GM19238 (cell line): ENCODE data around the gene CEP57L1.
"Not testable (repeated sequence)": the region's sequence is repeated elsewhere in the genome, so short reads cannot be mapped to it uniquely, and the experiment has no call there.

Source experiments
- DNase-seq: peaks from one replicate; pipeline ENCODE4 v3.0.0; 2011; ENCODE audit warnings: low spot score; ENCODE audit not compliant: insufficient read length

CEP57L1 gene

DNA sequence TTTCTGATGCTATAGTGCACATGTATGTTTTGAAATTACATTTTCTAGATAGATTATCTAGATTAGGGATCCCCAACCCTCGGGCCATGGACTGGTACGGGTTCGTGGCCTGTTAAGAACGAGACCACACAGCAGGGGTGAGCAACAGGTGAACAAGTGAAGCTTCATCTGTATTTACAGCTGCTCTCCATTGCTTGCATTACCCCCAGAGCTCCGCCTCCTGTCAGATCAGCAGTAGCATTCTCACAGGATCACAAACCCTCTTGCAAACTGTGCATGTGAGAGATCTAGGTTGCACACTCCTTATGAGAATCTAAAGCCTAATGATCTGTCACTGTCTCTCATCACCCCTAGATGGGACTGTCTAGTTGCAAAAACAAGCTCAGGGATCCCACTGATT lies 10.4 kb downstream of the CEP57L1 start:
- no peak for DNase-seq

DNA sequence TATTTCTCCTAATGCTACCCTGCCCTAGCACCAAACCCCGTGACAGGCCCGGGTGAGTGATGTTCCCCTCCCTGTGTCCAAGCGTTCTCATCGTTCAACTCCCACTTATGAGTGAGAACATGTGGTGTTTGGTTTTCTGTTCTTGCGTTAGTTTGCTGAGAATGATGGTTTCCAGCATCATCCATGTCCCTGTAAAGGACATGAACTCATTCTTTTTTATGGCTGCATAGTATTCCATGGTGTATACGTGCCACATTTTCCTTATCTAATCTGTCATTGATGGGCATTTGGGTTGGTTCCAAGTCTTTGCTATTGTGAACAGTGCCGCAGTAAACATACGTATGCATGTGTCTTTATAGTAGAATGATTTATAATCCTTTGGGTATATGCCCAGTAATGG lies 14.4 kb downstream of the CEP57L1 start:
- DNase-seq, result not testable (repeated sequence)

DNA sequence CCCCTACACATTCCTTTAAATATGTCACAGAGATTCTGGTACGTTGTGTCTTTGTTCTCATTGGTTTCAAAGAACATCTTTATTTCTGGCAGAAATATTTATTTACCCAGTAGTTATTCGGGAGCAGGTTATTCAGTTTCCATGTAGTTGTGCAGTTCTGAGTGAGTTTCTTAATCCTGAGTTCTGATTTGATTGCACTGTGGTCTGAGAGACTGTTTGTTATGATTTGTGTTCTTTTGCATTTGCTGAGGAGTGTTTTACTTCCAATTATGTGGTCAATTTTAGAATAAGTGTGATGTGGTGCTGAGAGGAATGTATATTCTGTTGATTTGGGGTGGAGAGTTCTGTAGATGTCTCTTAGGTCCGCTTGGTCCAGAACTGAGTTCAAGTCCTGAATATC lies 17.4 kb downstream of the CEP57L1 start:
- not testable (repeated sequence) for DNase-seq

DNA sequence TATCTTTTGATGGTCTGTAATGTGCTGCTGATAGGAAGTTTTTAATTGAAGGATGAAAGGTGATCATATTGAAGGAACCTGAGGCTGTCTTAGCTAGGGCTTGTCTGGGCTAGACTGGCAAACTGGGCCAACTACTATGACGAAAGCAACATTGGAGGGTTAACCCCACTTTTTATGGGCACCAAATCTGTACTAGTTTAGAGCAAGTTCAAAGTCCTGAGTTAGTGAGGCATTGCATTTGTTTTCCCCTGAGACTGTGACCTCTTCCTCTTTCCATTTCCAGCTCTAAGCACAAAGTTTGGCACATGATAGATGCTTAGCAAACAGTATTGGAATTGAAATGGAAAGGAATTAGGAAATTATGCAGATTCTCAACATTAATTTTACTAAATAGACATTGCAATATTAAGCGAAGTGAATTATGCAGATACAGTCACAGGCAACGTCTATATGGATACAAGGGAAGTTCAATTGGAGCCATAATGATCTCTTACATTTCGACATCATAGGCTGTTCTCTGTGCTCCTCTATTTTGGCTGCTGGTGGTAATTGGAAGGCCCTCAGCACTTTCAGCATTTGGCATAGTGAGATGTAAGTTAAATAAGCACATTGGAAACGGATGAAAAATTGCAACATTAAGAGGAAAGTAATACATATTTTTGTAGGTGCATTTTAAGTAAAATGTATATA lies 22.2 kb downstream of the CEP57L1 start:
- DNase-seq, result no peak

DNA sequence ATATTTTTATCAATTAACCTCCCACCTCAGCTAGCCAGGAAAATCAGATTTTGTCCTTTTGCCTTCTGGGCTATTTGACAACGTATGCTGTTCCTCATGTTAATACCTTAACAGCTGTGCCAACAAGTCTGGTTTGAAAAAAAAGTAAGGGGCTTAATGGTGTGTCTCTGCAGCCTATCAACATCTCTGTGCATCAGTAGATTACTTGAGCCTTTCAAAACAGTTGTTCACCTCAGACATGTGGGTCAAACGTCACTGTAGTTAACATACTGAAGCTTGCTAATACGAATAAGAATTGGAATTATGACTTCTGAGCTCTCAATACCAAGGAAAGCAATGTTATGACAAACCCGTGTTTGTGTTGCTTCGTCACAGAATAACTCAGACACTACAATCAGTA lies 23.0 kb downstream of the CEP57L1 start:
- DNase-seq, result no peak

DNA sequence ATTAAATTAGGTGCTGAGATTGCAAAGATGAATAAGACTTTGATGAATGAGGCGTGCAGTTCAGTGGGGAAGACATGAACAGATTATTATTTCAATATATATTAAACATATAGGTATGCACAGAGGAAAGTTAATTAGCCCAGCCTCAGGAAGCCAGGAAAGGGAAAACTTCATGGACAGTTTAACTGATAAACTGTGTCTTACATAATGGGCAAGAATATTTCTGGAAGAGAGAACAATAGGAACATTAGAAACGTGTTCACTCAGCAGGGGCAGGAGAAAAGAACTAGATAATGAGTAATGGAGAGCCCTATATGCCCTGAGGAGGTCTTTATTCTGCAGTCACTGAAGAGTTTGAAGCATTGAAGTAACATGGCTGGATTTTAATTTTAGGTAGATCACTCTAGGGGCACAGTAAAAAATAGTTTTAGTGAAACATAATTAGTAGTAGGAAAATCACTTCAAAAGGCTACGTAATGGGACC lies 23.6 kb downstream of the CEP57L1 start:
- no peak for DNase-seq

DNA sequence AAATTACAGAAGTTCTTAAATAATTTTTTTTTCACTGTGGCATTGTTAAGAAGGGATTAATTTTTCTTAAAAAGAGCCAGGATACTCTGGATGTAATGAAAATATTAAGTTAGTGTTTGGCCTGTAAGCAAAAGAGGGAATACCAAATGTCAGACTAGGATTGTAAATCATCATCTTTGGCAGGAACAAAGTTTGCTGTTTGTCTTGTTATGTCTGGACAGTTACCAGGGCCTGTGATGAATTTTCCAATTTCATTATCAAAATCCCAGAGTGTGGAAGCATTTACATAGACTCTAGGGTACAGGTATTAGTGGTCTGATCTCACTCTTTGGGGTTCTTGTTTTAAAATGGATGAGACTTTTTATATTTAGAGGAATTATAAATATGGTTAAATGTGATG lies 26.1 kb downstream of the CEP57L1 start:
- no peak for DNase-seq

DNA sequence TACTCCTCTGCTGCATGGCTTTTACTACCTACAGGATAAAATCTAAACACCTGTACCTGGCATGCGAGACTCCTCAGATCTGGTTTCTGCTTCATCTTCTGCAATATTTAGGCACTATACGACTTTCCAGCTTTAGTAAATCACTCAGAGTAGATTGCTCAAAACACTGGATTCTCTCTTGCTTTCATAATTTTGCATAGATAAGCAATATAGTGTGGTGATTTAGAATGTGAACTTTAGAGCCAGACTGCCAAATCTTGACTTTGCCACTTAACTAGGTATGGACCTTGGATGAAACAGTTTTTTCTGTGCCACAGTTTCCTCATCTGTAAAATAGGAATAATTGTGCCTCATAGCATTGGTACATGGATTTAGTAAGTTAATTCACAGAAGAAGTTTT lies 28.9 kb downstream of the CEP57L1 start:
- no peak for DNase-seq

DNA sequence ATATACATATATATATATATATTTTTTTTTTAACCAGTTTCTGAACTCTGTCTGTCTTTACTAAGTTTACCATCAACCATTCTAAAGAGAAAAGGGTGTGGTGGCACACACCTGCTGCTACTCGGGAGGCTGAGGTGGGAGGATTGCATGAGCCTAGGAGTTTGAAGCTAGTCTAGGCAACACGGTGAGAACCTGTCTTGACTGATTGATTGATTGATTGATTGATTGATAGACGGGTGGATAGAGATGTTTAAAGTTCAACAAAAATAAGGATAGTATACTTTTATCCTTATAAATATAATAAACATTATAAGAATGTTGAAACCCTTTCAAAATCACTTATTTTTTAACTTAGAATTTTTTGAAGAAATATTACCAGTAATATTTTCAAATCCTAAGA lies 30.2 kb downstream of the CEP57L1 start:
- DNase-seq, result no peak

DNA sequence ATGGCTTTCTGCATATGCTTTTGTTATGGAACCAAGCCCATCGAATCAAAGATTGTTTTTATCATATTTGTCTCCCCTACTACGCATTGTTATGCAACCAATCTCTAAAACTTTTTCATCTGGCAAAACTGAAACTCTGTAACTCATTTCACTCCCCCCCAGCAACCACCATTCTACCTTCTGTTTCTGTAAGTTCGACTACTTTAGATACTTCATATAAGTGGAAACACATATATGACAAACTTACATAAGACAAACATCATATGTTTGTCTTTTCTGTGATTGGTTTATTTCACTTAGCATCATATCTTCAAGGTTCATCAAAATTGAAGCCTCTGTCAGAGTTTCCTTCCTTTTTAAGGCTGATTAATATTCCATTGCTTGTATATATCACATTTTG lies 34.8 kb downstream of the CEP57L1 start:
- no peak for DNase-seq

DNA sequence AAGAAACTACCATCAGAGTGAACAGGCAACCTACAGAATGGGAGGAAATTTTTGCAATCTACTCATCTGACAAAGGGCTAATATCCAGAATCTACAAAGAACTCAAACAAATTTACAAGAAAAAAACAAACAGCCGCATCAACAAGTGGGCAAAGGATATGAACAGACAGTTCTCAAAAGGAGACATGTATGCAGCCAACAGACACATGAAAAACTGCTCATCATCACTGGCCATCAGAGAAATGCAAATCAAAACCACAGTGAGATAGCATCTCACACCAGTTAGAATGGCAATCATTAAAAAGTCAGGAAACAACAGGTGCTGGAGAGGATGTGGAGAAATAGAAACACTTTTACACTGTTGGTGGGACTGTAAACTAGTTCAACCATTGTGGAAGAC lies 40.3 kb downstream of the CEP57L1 start:
- DNase-seq, result not testable (repeated sequence)

DNA sequence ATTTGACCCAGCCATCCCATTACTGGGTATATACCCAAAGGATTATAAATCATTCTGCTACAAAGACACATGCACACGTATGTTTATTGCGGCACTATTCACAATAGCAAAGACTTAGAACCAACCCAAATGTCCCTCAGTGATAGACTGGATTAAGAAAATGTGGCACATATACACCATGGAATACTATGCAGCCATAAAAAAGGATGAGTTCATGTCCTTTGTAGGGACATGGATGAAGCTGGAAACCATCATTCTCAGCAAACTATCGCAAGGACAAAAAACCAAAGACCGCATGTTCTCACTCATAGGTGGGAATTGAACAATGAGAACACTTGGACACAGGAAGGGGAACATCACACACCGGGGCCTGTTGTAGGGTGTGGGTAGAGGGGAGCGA lies 40.7 kb downstream of the CEP57L1 start:
- DNase-seq, result not testable (repeated sequence)

DNA sequence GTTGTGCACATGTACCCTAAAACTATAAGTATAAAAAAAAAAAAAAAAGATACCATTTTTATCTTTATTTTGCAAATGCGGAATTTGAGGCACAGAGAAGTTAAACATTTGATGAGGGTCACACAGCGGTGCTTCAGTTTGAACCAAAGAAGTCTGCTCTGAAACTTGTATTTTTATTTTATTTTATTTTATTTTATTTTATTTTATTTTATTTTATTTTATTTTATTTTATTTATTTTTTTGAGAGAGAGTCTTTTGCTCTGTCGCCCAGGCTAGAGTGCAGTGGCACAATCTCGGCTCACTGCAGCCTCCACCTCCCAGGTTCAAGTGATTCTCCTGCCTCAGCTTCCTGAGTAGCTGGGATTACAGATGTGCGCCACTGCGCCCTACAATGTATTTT lies 41.2 kb downstream of the CEP57L1 start:
- not testable (repeated sequence) for DNase-seq

DNA sequence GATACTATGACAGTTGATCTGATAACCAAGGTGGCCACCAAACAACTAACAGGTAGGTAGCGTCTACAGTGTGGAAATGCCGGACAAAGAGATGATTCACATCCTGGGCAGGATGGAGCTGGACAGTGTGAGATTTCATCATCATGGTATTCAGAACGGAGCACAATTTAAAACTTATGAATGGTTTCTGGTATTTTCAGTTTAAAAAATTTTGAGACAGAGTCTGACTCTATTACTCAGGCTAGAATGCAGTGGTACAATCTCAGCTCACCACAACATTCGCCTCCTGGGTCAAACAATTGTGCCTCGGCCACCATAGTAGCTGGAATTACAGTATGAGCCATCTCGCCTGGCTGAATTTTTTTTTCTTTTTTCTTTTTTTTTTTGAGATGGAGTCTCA lies 43.8 kb downstream of the CEP57L1 start:
- DNase-seq, result no peak

DNA sequence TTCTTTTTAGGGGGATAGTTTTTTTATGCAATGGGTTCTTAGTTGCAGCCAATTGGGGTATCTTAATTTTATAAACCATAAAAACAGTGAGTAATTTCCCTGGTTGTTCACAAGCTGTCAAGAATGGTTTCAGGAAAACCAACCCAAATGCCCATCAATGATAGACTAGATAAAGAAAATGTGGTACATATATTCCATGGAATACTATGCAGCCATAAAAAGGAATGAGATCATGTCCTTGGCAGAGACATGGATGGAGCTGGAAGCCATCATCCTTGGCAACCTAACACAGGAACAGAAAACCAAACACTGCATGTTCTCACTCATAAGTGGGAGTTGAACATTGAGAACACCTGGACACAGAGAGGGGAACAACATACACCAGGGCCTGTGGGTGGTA lies 46.8 kb downstream of the CEP57L1 start:
- not testable (repeated sequence) for DNase-seq

DNA sequence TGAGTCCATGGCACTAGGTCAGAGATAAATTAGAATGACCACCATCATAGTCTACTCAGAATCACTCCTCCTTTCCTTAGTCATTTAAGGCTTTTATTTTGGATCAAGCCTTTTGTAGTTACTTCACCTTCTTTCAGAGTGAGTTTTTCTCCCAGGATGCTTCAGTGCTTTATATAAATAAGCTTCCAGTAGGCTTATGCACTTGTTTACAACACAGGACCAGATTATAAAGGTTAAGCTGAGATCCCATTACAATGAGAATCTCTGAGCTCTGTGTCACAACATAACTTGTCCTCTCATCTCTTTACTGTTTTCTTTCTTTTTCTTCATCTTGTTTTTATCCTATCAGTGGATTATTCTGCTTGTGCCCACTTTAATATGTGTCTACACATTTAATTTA lies 47.9 kb downstream of the CEP57L1 start:
- no peak for DNase-seq

DNA sequence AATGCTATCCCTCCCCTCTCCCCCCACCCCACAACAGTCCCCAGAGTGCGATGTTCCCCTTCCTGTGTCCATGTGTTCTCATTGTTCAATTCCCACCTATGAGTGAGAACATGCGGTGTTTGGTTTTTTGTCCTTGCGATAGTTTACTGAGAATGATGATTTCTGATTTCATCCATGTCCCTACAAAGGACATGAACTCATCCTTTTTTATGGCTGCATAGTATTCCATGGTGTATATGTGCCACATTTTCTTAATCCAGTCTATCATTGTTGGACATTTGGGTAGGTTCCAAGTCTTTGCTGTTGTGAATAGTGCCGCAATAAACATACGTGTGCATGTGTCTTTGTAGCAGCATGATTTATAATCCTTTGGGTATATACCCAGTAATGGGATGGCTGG lies 52.9 kb downstream of the CEP57L1 start:
- DNase-seq, result not testable (repeated sequence)

DNA sequence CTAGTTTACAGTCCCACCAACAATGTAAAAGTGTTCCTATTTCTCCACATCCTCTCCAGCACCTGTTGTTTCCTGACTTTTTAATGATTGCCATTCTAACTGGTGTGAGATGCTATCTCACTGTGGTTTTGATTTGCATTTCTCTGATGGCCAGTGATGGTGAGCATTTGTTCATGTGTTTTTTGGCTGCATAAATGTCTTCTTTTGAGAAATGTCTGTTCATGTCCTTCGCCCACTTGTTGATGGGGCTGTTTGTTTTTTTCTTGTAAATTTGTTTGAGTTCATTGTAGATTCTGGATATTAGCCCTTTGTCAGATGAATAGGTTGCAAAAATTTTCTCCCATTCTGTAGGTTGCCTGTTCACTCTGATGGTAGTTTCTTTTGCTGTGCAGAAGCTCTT lies 53.4 kb downstream of the CEP57L1 start:
- not testable (repeated sequence) for DNase-seq

DNA sequence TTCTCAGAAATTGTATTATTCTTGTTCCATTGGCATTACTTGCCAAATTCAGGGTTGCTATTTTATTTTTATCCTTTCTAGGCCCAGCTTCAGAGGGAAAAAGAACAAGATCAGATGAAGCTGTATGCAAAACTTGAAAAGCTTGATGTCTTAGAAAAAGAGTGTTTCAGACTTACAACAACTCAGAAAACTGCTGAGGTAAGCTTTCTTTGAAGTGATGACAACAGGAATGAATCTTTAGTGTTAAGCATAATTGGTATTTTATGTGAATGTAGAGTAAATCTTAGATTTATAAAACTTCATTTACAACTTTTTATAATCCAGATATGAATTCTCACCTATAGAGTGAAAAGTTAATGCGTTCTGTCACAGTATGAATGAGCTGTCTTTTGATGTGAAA lies 58.4 kb downstream of the CEP57L1 start:
- no peak for DNase-seq

DNA sequence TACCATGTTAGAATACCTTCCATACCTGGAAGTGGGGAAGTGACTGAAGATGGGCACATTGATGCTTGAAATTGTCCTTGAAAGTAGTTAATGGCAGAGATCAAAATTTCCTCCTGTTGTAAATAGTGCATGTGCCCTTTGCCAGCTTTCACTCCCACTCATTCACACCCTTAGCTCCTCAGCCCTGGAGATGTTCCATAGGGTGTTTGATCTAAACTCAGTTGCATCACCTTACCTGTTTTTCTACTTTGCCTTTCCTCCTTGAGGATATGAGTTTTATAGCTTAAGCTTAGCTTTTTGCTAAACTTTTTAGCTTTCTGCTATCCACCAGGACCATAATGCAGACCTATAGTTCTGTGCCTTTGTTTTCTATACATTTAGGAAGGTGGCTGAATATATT lies 69.0 kb downstream of the CEP57L1 start:
- no peak for DNase-seq

DNA sequence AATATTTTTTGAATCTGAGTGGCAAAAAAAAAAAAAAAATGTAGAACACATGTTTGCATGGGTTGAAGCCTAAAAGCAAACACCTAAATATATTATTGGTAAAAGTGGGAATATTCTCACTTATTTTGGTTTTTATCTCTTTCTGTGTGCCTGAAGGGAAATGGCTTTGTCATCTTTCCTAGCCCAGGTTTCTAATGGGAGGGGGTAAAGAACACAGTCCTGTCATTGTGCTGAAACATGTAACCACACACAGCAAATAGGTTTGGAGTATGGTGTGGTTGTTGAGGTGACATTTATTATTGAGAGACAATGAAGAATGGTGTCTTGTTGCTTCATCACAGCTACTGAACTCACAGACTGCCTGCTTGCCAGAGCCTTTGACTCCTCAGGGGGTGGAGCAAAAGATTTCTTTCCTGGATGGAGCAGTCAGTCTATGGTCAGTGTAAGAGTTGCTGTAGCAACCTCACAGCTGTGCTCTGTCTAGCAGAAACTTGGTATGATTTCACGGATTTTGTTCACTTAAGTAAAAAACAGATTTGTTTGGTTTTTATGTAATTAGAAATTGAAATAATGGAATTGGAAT lies 70.2 kb downstream of the CEP57L1 start:
- no peak for DNase-seq

DNA sequence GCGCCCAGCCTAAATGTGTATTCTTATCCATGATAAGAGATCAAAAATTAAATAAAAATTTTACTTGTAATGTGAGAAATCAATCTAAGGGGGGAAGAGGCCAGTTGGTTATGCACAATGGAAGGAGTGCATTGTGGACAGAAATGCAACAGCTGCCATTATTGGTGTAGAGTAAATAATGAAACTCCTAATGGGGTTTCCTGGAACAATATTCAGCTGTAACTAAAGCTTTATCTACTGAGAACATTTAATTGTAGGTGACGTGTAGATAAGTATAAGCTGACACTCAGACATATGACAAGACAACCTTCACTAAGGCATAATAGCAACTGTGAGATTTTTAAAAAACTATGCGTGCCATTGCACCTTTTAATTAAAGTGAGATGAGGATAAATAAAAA lies 71.4 kb downstream of the CEP57L1 start:
- DNase-seq, result no peak

DNA sequence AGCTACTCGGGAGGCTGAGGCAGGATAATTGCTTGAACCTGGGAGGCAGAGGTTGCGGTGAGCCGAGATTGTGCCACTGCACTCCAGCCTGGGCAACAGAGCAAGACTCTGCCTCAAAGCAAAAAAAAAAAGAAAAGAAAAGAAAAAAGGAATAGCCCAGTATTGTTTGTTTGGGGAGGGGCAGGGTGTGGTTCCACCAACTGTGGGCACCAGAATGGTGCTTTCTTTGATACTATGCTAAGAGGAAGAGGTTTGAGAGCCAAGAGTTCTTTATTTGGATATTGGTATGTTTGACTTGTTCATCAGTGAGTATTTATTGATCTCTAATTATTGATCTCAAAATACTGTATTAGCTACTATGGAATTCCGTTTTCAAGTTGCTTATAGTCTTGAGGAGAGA lies 72.3 kb downstream of the CEP57L1 start:
- no peak for DNase-seq
